ENCODE results near the gene KATNAL2.
A peak's percentile ranks its signal among the peaks of the same experiment; 100 is the strongest.

Gene KATNAL2

GRCh38 chr18:47095810-47096209 lies 178.4 kb downstream of the KATNAL2 start:
- DNase-seq (ENCODE audit: low spot score), result no peak
- TF ChIP-seq CTCF (IDR thresholded peaks at IDR 0.05; ENCODE audit: extremely low read depth, missing control alignments), result no peak

- peak; percentile 47 for DNase-seq (ENCODE audit: low spot score)
- TF ChIP-seq CTCF (IDR thresholded peaks at IDR 0.05; ENCODE audit: extremely low read depth, missing control alignments), result no peak
Observed at GRCh38 chr18:47100212-47100831, 182.9 kb downstream of the KATNAL2 start.

GRCh38 chr18:47108373-47108772 lies 191.0 kb downstream of the KATNAL2 start:
- DNase-seq (ENCODE audit: low spot score), result no peak
- no peak for TF ChIP-seq CTCF (IDR thresholded peaks at IDR 0.05; ENCODE audit: extremely low read depth, missing control alignments)

- no peak for DNase-seq (ENCODE audit: low spot score)
- TF ChIP-seq CTCF (IDR thresholded peaks at IDR 0.05; ENCODE audit: extremely low read depth, missing control alignments), result no peak
Observed at GRCh38 chr18:47108998-47109405, 191.6 kb downstream of the KATNAL2 start.

- DNase-seq (ENCODE audit: low spot score), result no peak
- no peak for TF ChIP-seq CTCF (IDR thresholded peaks at IDR 0.05; ENCODE audit: extremely low read depth, missing control alignments)
Observed at GRCh38 chr18:47109720-47110119, 192.3 kb downstream of the KATNAL2 start.

- no peak for DNase-seq (ENCODE audit: low spot score)
- no peak for TF ChIP-seq CTCF (IDR thresholded peaks at IDR 0.05; ENCODE audit: extremely low read depth, missing control alignments)
Observed at GRCh38 chr18:47110492-47111274, 193.3 kb downstream of the KATNAL2 start.

GRCh38 chr18:47113796-47114540 lies 196.6 kb downstream of the KATNAL2 start:
- no peak for DNase-seq (ENCODE audit: low spot score)

More at GRCh38 chr18:47113796-47114540, 196.6 kb downstream of the KATNAL2 start:
- no peak for TF ChIP-seq CTCF (IDR thresholded peaks at IDR 0.05; ENCODE audit: extremely low read depth, missing control alignments)

Measured in GM20000 (cell line).